K562 (cell line): ENCODE results near the gene LAMB2. TPM values are rescaled to one million over a fixed set of nuclear protein-coding genes. Genes with fewer than 3 reads are reported as not detected.

Experiments
- ATAC-seq: fragments of 200-7000 bp; cut with Tn5 transposase; 3 replicates; pipeline ENCODE4 v1.9.1; 2020; ENCODE audit warnings: moderate library complexity
- BruUV-seq: library from RNA; stranded (reverse); fragments of 400-500 nt; replicated peaks from 2 replicates; lab custom pipeline; 2021; lab: Mats Ljungman, UMichigan
- CTCF ChIA-PET: fragments of 300-600 bp; formaldehyde crosslinking; extraction: SDS; loops from one replicate; lab custom pipeline; 2021; ENCODE audit warnings: low intra/inter-chr PET ratio; lab: Yijun Ruan, JAX
- POLR2A ChIA-PET: fragments of 300-600, 350-650 bp; sonication (Branson Sonifier 250); formaldehyde crosslinking; extraction: SDS; loops from one replicate; lab custom pipeline; 2021; ENCODE audit warnings: antibody characterized with exemption, inconsistent platforms; lab: Yijun Ruan, JAX
- DNase-seq, 4 experiments: peaks; one replicate each; pipeline versions ENCODE4 v3.0.0 to v3.0.0-alpha.2; 2011 to 2018; ENCODE audit warnings: low spot score in 3 of 4, mixed read lengths in 3 of 4; ENCODE audit errors: extremely low read depth in 1 of 4
- FAIRE-seq: peaks from 2 replicates; lab custom pipeline; 2011; peaks lifted over from hg19 to GRCh38; lab: Jason Lieb, UNC
- H2AFZ ChIP-seq: 2 replicates; pipeline ENCODE4 v1.6.0; 2011; ENCODE audit warnings: low read depth, low read length, control low read depth, inconsistent platforms
- H3K27ac ChIP-seq: fragments of 200-600 bp; 3 replicates; pipeline ENCODE4 v1.8.0; 2011; ENCODE audit warnings: low read depth, mild to moderate bottlenecking, control low read depth, inconsistent platforms, low read length, moderate library complexity, mixed read lengths; ENCODE audit errors: extremely low read depth
- H3K27me3 ChIP-seq, 2 experiments: fragments of 300-600 bp in 1 of 2; 2 replicates in 1 of 2; 3 replicates in 1 of 2; pipeline versions ENCODE4 v1.6.0 to v1.8.0; 2011; ENCODE audit warnings: inconsistent platforms in 2 of 2, low read length in 2 of 2, mild to moderate bottlenecking in 1 of 2, mixed read lengths in 1 of 2, moderate library complexity in 1 of 2; ENCODE audit not compliant: control insufficient read depth in 2 of 2, insufficient read depth in 2 of 2
- H3K36me3 ChIP-seq: fragments of 300-600 bp; 3 replicates; pipeline ENCODE4 v1.8.0; 2011; ENCODE audit warnings: mild to moderate bottlenecking, low read length, inconsistent platforms; ENCODE audit not compliant: control insufficient read depth, insufficient read depth
- H3K4me1 ChIP-seq, 2 experiments: fragments of 200-600 bp in 1 of 2; replicated peaks in 1 of 2; 2 replicates in 1 of 2; 3 replicates in 1 of 2; pipeline versions ENCODE4 v1.5.1 to v1.8.0; 2011; ENCODE audit warnings: inconsistent platforms in 2 of 2, low read length in 2 of 2, mild to moderate bottlenecking in 1 of 2, mixed read lengths in 1 of 2, moderate library complexity in 1 of 2; ENCODE audit not compliant: control insufficient read depth in 2 of 2, insufficient read depth in 2 of 2
- H3K4me2 ChIP-seq: 2 replicates; pipeline ENCODE4 v1.6.1; 2011; ENCODE audit warnings: low read length, control low read depth, inconsistent platforms, mixed read lengths; ENCODE audit not compliant: insufficient read depth
- H3K4me3 ChIP-seq: fragments of 200-600 bp; sonication (generic), shearing (Covaris generic); 2 replicates; pipeline ENCODE4 v1.5.1; 2016; ENCODE audit warnings: control low read depth, inconsistent platforms
- H3K79me2 ChIP-seq: fragments of 200-600 bp; 3 replicates; pipeline ENCODE4 v1.8.0; 2011; ENCODE audit warnings: low read length, inconsistent platforms; ENCODE audit not compliant: control insufficient read depth, insufficient read depth
- H3K9ac ChIP-seq, 2 experiments: 2 replicates each; pipeline versions ENCODE4 v1.6.0 to v1.6.1; 2011; ENCODE audit warnings: low read depth in 2 of 2, low read length in 2 of 2, control low read depth in 1 of 2, inconsistent platforms in 1 of 2, mild to moderate bottlenecking in 1 of 2, mixed read lengths in 1 of 2; ENCODE audit not compliant: insufficient read depth in 1 of 2
- H3K9me1 ChIP-seq: one replicate; pipeline ENCODE4 v1.6.0; 2011; ENCODE audit warnings: inconsistent platforms, mild to moderate bottlenecking, low read length, moderate library complexity; ENCODE audit not compliant: control insufficient read depth, insufficient read depth
- H3K9me3 ChIP-seq: replicated peaks from 2 replicates; pipeline ENCODE4 v1.5.1; 2011; ENCODE audit warnings: low read depth, low read length, inconsistent platforms; ENCODE audit not compliant: control insufficient read depth, insufficient read depth
- H4K20me1 ChIP-seq: replicated peaks from 2 replicates; pipeline ENCODE4 v1.6.1; 2011; ENCODE audit warnings: low read length, inconsistent platforms, mixed read lengths; ENCODE audit not compliant: control insufficient read depth, insufficient read depth
- ARID2 ChIP-seq: fragments of 450-650 bp; IDR thresholded peaks from 2 replicates; pipeline ENCODE4 v1.6.1; 2017; ENCODE audit warnings: antibody characterized with exemption, mild to moderate bottlenecking
- ASH1L ChIP-seq: fragments of 450-650 bp; IDR thresholded peaks from 2 replicates; pipeline ENCODE4 v1.6.1; 2018; ENCODE audit warnings: borderline replicate concordance, mild to moderate bottlenecking, low read depth; ENCODE audit not compliant: partially characterized antibody
- CBFA2T3 ChIP-seq: fragments of 450-650 bp; IDR thresholded peaks from 2 replicates; pipeline ENCODE4 v1.6.1; 2017
- CBX5 ChIP-seq: IDR thresholded peaks from 2 replicates; pipeline ENCODE4 v1.6.1; 2014; ENCODE audit warnings: low read depth, borderline replicate concordance
- DACH1 ChIP-seq: fragments of 450-650 bp; IDR thresholded peaks from 2 replicates; pipeline ENCODE4 v1.6.1; 2018; ENCODE audit not compliant: partially characterized antibody
- ETV5 ChIP-seq: sonication (generic); formaldehyde crosslinking; IDR thresholded peaks from 2 replicates; pipeline ENCODE4 v1.4.0; 2020; ENCODE audit warnings: low read depth, mild to moderate bottlenecking, missing genetic modification reagents
- KLF6 ChIP-seq: fragments of 250-450 bp; sonication (Bioruptor Pico); IDR thresholded peaks from 2 replicates; pipeline ENCODE4 v1.4.0; 2020; ENCODE audit warnings: mild to moderate bottlenecking, moderate library complexity, borderline replicate concordance
- PCBP1 ChIP-seq: fragments of 200-400 bp; formaldehyde crosslinking; IDR thresholded peaks from 2 replicates; pipeline ENCODE4 v1.6.1; 2018; ENCODE audit warnings: mild to moderate bottlenecking, low read depth, low read length; ENCODE audit not compliant: poor library complexity, severe bottlenecking
- PHF20 ChIP-seq: fragments of 450-650 bp; IDR thresholded peaks from 2 replicates; pipeline ENCODE4 v1.6.1; 2018; ENCODE audit not compliant: partially characterized antibody
- PHF21A ChIP-seq: fragments of 450-650 bp; IDR thresholded peaks from 2 replicates; pipeline ENCODE4 v1.6.1; 2017; ENCODE audit warnings: low read depth, borderline replicate concordance
- SAFB ChIP-seq: fragments of 200-400 bp; formaldehyde crosslinking; IDR thresholded peaks from 2 replicates; pipeline ENCODE4 v1.6.1; 2017; ENCODE audit warnings: low read depth, low read length, borderline replicate concordance
- TAF7 ChIP-seq: fragments of 450-650 bp; IDR thresholded peaks from 2 replicates; pipeline ENCODE4 v1.6.1; 2016; ENCODE audit warnings: missing genetic modification characterization, missing compliant biosample characterization
- TRIM28 ChIP-seq: fragments of 450-650 bp; IDR thresholded peaks from 2 replicates; pipeline ENCODE4 v1.6.1; 2017
- ZNF232 ChIP-seq: sonication (generic); formaldehyde crosslinking; IDR thresholded peaks from 2 replicates; pipeline ENCODE4 v1.8.0; 2022; ENCODE audit warnings: mild to moderate bottlenecking, missing genetic modification reagents
- ZNF408 ChIP-seq: fragments of 250-450 bp; sonication (Bioruptor Pico); IDR thresholded peaks from 2 replicates; pipeline ENCODE4 v1.4.0; 2020; ENCODE audit warnings: low read depth, mild to moderate bottlenecking, moderate library complexity
- ZNF75A ChIP-seq: fragments of 450-650 bp; formaldehyde crosslinking; IDR thresholded peaks from 2 replicates; pipeline ENCODE4 v1.4.0; 2020; ENCODE audit warnings: mild to moderate bottlenecking
- WGBS: fragments of 100-300 bp; shearing (Covaris generic); methylation state at CpG from one replicate; pipeline ENCODE4 v1.1.6; 2016; ENCODE audit warnings: low coverage, mixed read lengths; ENCODE audit not compliant: insufficient coverage; ENCODE audit errors: missing lambda C conversion rate; 5-methylcytosine and 5-hydroxymethylcytosine counted together
- in situ Hi-C: fragments of 300-500 bp; cut with MboI; formaldehyde crosslinking; loops from 4 replicates; pipeline ENCODE4 v1.15.0; 2018; ENCODE audit warnings: inconsistent platforms, mixed read lengths
- intact Hi-C: fragments of 100-400 bp; cut with micrococcal nuclease; formaldehyde crosslinking; loops from 2 replicates; pipeline ENCODE4 v1.14.2; 2022
- polyA plus RNA-seq, 8 experiments: library from polyadenylated mRNA; depleted of rRNA in 4 of 8; stranded (reverse) in 5 of 8; unstranded in 3 of 8; fragments of >200 nt; fragmentation: Nextera tagmentation in 2 of 8; fragmentation: Illumina TruSeq in 1 of 8; extraction: Ambion mirVana in 2 of 8; extraction: Trizol in 1 of 8; gene quantifications; 2 replicates each; pipeline versions ENCODE4 v1.2.1 to v1.2.3, GENCODE V29; 2011 to 2014; ENCODE audit warnings: inconsistent platforms in 1 of 8, missing spikeins in 1 of 8
- total RNA-seq, 7 experiments: library from RNA; depleted of rRNA in 6 of 7; stranded (reverse); fragments of >200 nt in 6 of 7; fragmentation: Illumina TruSeq in 2 of 7; extraction: Trizol in 2 of 7; gene quantifications; 2 replicates each; pipeline versions ENCODE4 v1.2.1 to v1.2.3, GENCODE V29; 2011 to 2021; ENCODE audit warnings: low replicate concordance in 1 of 7
- TF ChIP-seq, protein P1 (sequence below): sonication (generic); formaldehyde crosslinking; IDR thresholded peaks from 2 replicates; pipeline ENCODE4 v1.8.0; 2023; ENCODE audit warnings: missing genetic modification reagents, mild to moderate bottlenecking, borderline replicate concordance
- TF ChIP-seq, protein P2 (sequence below): sonication (generic); formaldehyde crosslinking; IDR thresholded peaks from 2 replicates; pipeline ENCODE4 v1.8.0; 2022; ENCODE audit warnings: mild to moderate bottlenecking, missing genetic modification reagents, borderline replicate concordance

Gene LAMB2
- total and polyA plus RNA-seq, 9 of the 15 experiments (the other 6 are each of a cell fraction or from before 2014, with no cell fraction given) = 1.4 to 26.0 (median 16.2) TPM

DNA sequence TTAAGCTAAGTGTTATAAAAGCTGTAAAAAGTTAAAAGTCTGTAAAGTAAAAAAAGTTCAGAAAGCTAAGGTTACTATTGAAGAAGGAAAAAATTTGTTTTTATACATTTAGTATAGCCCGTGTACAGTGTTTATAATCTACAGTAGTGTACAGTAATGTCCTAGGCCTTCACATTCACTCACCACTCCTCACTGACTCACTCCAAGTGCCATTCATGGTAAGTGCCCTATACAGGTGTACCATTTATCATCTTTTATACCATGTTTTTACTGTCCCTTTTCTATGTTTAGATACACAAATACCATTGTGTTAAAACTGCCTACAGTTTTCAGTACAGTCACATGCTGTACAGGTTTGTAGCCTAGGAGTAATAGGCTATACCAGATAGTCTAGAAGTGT lies 24.4 kb upstream of the LAMB2 start:
- Histone ChIP-seq H3K4me2 (no peak overlapping the region), H3K79me2 (no peaks in the 10 kb centered on the region), H3K4me3 (no peak overlapping the region), H4K20me1 (no peaks in the 10 kb centered on the region), H3K27me3 (no peaks in the 10 kb centered on the region), H3K9ac (no peak overlapping the region), H3K4me1 (no peaks in the 10 kb centered on the region; a peak in 1 of 5 replicates), H3K9me3 (no peaks in the 10 kb centered on the region), H2AFZ (no peak overlapping the region), H3K27ac (no peak overlapping the region), H3K9me1 (no peaks in the 10 kb centered on the region)
- intact Hi-C loops = loop anchor here (5.0 kb wide), 1 partner anchor 170 kb away; no protein-coding TSS in a partner anchor
- POLR2A ChIA-PET = no interaction called here
- no peak for DNase-seq
- WGBS = 33% methylated on average over 1 of the region's 1 CpG
- in situ Hi-C loops = loop anchor here (25.0 kb wide), 1 partner anchor 280 kb away; the partner anchor contains the start of gene NICN1
- TF ChIP-seq ZNF232 = no peak
- TF ChIP-seq ZNF408 (CRISPR knock-in tag) = no peak
- TF ChIP-seq CBFA2T3 = no peak
- no peak for TF ChIP-seq DACH1
- TF ChIP-seq TRIM28 = no peak
- no peak for TF ChIP-seq ZNF75A (CRISPR knock-in tag)
- no peak for TF ChIP-seq ASH1L
- TF ChIP-seq, protein P1, sequence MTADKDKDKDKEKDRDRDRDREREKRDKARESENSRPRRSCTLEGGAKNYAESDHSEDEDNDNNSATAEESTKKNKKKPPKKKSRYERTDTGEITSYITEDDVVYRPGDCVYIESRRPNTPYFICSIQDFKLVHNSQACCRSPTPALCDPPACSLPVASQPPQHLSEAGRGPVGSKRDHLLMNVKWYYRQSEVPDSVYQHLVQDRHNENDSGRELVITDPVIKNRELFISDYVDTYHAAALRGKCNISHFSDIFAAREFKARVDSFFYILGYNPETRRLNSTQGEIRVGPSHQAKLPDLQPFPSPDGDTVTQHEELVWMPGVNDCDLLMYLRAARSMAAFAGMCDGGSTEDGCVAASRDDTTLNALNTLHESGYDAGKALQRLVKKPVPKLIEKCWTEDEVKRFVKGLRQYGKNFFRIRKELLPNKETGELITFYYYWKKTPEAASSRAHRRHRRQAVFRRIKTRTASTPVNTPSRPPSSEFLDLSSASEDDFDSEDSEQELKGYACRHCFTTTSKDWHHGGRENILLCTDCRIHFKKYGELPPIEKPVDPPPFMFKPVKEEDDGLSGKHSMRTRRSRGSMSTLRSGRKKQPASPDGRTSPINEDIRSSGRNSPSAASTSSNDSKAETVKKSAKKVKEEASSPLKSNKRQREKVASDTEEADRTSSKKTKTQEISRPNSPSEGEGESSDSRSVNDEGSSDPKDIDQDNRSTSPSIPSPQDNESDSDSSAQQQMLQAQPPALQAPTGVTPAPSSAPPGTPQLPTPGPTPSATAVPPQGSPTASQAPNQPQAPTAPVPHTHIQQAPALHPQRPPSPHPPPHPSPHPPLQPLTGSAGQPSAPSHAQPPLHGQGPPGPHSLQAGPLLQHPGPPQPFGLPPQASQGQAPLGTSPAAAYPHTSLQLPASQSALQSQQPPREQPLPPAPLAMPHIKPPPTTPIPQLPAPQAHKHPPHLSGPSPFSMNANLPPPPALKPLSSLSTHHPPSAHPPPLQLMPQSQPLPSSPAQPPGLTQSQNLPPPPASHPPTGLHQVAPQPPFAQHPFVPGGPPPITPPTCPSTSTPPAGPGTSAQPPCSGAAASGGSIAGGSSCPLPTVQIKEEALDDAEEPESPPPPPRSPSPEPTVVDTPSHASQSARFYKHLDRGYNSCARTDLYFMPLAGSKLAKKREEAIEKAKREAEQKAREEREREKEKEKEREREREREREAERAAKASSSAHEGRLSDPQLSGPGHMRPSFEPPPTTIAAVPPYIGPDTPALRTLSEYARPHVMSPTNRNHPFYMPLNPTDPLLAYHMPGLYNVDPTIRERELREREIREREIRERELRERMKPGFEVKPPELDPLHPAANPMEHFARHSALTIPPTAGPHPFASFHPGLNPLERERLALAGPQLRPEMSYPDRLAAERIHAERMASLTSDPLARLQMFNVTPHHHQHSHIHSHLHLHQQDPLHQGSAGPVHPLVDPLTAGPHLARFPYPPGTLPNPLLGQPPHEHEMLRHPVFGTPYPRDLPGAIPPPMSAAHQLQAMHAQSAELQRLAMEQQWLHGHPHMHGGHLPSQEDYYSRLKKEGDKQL (CRISPR knock-in tag) = no peak
- TF ChIP-seq, protein P2, sequence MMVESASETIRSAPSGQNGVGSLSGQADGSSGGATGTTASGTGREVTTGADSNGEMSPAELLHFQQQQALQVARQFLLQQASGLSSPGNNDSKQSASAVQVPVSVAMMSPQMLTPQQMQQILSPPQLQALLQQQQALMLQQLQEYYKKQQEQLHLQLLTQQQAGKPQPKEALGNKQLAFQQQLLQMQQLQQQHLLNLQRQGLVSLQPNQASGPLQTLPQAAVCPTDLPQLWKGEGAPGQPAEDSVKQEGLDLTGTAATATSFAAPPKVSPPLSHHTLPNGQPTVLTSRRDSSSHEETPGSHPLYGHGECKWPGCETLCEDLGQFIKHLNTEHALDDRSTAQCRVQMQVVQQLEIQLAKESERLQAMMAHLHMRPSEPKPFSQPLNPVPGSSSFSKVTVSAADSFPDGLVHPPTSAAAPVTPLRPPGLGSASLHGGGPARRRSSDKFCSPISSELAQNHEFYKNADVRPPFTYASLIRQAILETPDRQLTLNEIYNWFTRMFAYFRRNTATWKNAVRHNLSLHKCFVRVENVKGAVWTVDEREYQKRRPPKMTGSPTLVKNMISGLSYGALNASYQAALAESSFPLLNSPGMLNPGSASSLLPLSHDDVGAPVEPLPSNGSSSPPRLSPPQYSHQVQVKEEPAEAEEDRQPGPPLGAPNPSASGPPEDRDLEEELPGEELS (CRISPR knock-in tag) = no peak
- no peak for TF ChIP-seq ARID2
- no peak for TF ChIP-seq PHF21A
- TF ChIP-seq SAFB = no peak
- no peak for TF ChIP-seq KLF6
- no peak for TF ChIP-seq ETV5 (CRISPR knock-in tag)
- TF ChIP-seq CBX5 = no peak
- no peak for TF ChIP-seq PCBP1
- TF ChIP-seq TAF7 (tag) = no peak
- no peak for TF ChIP-seq PHF20
- TF ChIP-seq, all 486 proteins: peak for 0
- BruUV-seq = no TSS peak
- H3K36me3 ChIP-seq = peaks cover 6% of the 10 kb centered on the region; the same call in 1 of the 3 replicates
- no peak for ATAC-seq
- no peak for FAIRE-seq
- CTCF ChIA-PET = no interaction called here
